K562 (cell line): ENCODE data around the gene PCBP3. TPM values are rescaled to one million over a fixed set of nuclear protein-coding genes. Genes with fewer than 3 reads are reported as not detected.

Experiments
- ATAC-seq: fragments of 200-7000 bp; cut with Tn5 transposase; 3 replicates; pipeline ENCODE4 v1.9.1; 2020; ENCODE audit warnings: moderate library complexity
- BruUV-seq: library from RNA; stranded (reverse); fragments of 400-500 nt; replicated peaks from 2 replicates; lab custom pipeline; 2021; lab: Mats Ljungman, UMichigan
- CTCF ChIA-PET: fragments of 300-600 bp; formaldehyde crosslinking; extraction: SDS; loops from one replicate; lab custom pipeline; 2021; ENCODE audit warnings: low intra/inter-chr PET ratio; lab: Yijun Ruan, JAX
- POLR2A ChIA-PET: fragments of 300-600, 350-650 bp; sonication (Branson Sonifier 250); formaldehyde crosslinking; extraction: SDS; loops from one replicate; lab custom pipeline; 2021; ENCODE audit warnings: antibody characterized with exemption, inconsistent platforms; lab: Yijun Ruan, JAX
- DNase-seq, 4 experiments: peaks; one replicate each; pipeline versions ENCODE4 v3.0.0 to v3.0.0-alpha.2; 2011 to 2018; ENCODE audit warnings: low spot score in 3 of 4, mixed read lengths in 3 of 4; ENCODE audit errors: extremely low read depth in 1 of 4
- FAIRE-seq: peaks from 2 replicates; lab custom pipeline; 2011; peaks lifted over from hg19 to GRCh38; lab: Jason Lieb, UNC
- H2AFZ ChIP-seq: 2 replicates; pipeline ENCODE4 v1.6.0; 2011; ENCODE audit warnings: low read depth, low read length, control low read depth, inconsistent platforms
- H3K27ac ChIP-seq: fragments of 200-600 bp; 3 replicates; pipeline ENCODE4 v1.8.0; 2011; ENCODE audit warnings: low read depth, mild to moderate bottlenecking, control low read depth, inconsistent platforms, low read length, moderate library complexity, mixed read lengths; ENCODE audit errors: extremely low read depth
- H3K27me3 ChIP-seq, 2 experiments: fragments of 300-600 bp in 1 of 2; 2 replicates in 1 of 2; 3 replicates in 1 of 2; pipeline versions ENCODE4 v1.6.0 to v1.8.0; 2011; ENCODE audit warnings: inconsistent platforms in 2 of 2, low read length in 2 of 2, mild to moderate bottlenecking in 1 of 2, mixed read lengths in 1 of 2, moderate library complexity in 1 of 2; ENCODE audit not compliant: control insufficient read depth in 2 of 2, insufficient read depth in 2 of 2
- H3K36me3 ChIP-seq: fragments of 300-600 bp; 3 replicates; pipeline ENCODE4 v1.8.0; 2011; ENCODE audit warnings: mild to moderate bottlenecking, low read length, inconsistent platforms; ENCODE audit not compliant: control insufficient read depth, insufficient read depth
- H3K4me1 ChIP-seq, 2 experiments: fragments of 200-600 bp in 1 of 2; replicated peaks in 1 of 2; 2 replicates in 1 of 2; 3 replicates in 1 of 2; pipeline versions ENCODE4 v1.5.1 to v1.8.0; 2011; ENCODE audit warnings: inconsistent platforms in 2 of 2, low read length in 2 of 2, mild to moderate bottlenecking in 1 of 2, mixed read lengths in 1 of 2, moderate library complexity in 1 of 2; ENCODE audit not compliant: control insufficient read depth in 2 of 2, insufficient read depth in 2 of 2
- H3K4me2 ChIP-seq: 2 replicates; pipeline ENCODE4 v1.6.1; 2011; ENCODE audit warnings: low read length, control low read depth, inconsistent platforms, mixed read lengths; ENCODE audit not compliant: insufficient read depth
- H3K4me3 ChIP-seq: fragments of 200-600 bp; sonication (generic), shearing (Covaris generic); 2 replicates; pipeline ENCODE4 v1.5.1; 2016; ENCODE audit warnings: control low read depth, inconsistent platforms
- H3K79me2 ChIP-seq: fragments of 200-600 bp; 3 replicates; pipeline ENCODE4 v1.8.0; 2011; ENCODE audit warnings: low read length, inconsistent platforms; ENCODE audit not compliant: control insufficient read depth, insufficient read depth
- H3K9ac ChIP-seq, 2 experiments: 2 replicates each; pipeline versions ENCODE4 v1.6.0 to v1.6.1; 2011; ENCODE audit warnings: low read depth in 2 of 2, low read length in 2 of 2, control low read depth in 1 of 2, inconsistent platforms in 1 of 2, mild to moderate bottlenecking in 1 of 2, mixed read lengths in 1 of 2; ENCODE audit not compliant: insufficient read depth in 1 of 2
- H3K9me1 ChIP-seq: one replicate; pipeline ENCODE4 v1.6.0; 2011; ENCODE audit warnings: inconsistent platforms, mild to moderate bottlenecking, low read length, moderate library complexity; ENCODE audit not compliant: control insufficient read depth, insufficient read depth
- H3K9me3 ChIP-seq: replicated peaks from 2 replicates; pipeline ENCODE4 v1.5.1; 2011; ENCODE audit warnings: low read depth, low read length, inconsistent platforms; ENCODE audit not compliant: control insufficient read depth, insufficient read depth
- H4K20me1 ChIP-seq: replicated peaks from 2 replicates; pipeline ENCODE4 v1.6.1; 2011; ENCODE audit warnings: low read length, inconsistent platforms, mixed read lengths; ENCODE audit not compliant: control insufficient read depth, insufficient read depth
- ARHGAP35 ChIP-seq: fragments of 450-650 bp; IDR thresholded peaks from 2 replicates; pipeline ENCODE4 v1.6.1; 2018; ENCODE audit not compliant: partially characterized antibody
- ATF1 ChIP-seq, 2 experiments: fragments of 450-650 bp in 1 of 2; IDR thresholded peaks; 2 replicates each; pipeline ENCODE4 v1.6.1; 2016; ENCODE audit warnings: missing compliant biosample characterization in 1 of 2, missing genetic modification characterization in 1 of 2
- EP400 ChIP-seq: fragments of 450-650 bp; IDR thresholded peaks from 2 replicates; pipeline ENCODE4 v1.6.1; 2017; ENCODE audit warnings: antibody characterized with exemption, mild to moderate bottlenecking, moderate library complexity
- NFIX ChIP-seq: fragments of 250-450 bp; sonication (Bioruptor Pico); IDR thresholded peaks from 2 replicates; pipeline ENCODE4 v1.4.0; 2020; ENCODE audit warnings: low read depth, mild to moderate bottlenecking, moderate library complexity
- NR4A1 ChIP-seq, 2 experiments: fragments of 250-450 bp in 1 of 2; fragments of 450-650 bp in 1 of 2; sonication (Bioruptor Pico) in 1 of 2; IDR thresholded peaks; 2 replicates each; pipeline versions ENCODE4 v1.4.0 to v1.6.1; 2016 to 2020; ENCODE audit warnings: mild to moderate bottlenecking in 2 of 2, missing compliant biosample characterization in 1 of 2, missing genetic modification characterization in 1 of 2, moderate library complexity in 1 of 2
- RBM14 ChIP-seq: fragments of 200-400 bp; formaldehyde crosslinking; IDR thresholded peaks from 2 replicates; pipeline ENCODE4 v1.6.1; 2018; ENCODE audit warnings: low read depth, mild to moderate bottlenecking, low read length, moderate library complexity, borderline replicate concordance; ENCODE audit not compliant: insufficient read depth
- XRCC4 ChIP-seq: IDR thresholded peaks from one replicate; pipeline ENCODE4 v1.6.1; 2011; ENCODE audit not compliant: insufficient read depth, insufficient read length; ENCODE audit errors: extremely low read depth
- ZNF561 ChIP-seq: fragments of 450-650 bp; formaldehyde crosslinking; conservative IDR thresholded peaks from 2 replicates; pipeline ENCODE4 v1.4.0; 2020; ENCODE audit warnings: mild to moderate bottlenecking, moderate library complexity
- WGBS: fragments of 100-300 bp; shearing (Covaris generic); methylation state at CpG from one replicate; pipeline ENCODE4 v1.1.6; 2016; ENCODE audit warnings: low coverage, mixed read lengths; ENCODE audit not compliant: insufficient coverage; ENCODE audit errors: missing lambda C conversion rate; 5-methylcytosine and 5-hydroxymethylcytosine counted together
- in situ Hi-C: fragments of 300-500 bp; cut with MboI; formaldehyde crosslinking; loops from 4 replicates; pipeline ENCODE4 v1.15.0; 2018; ENCODE audit warnings: inconsistent platforms, mixed read lengths
- intact Hi-C: fragments of 100-400 bp; cut with micrococcal nuclease; formaldehyde crosslinking; loops from 2 replicates; pipeline ENCODE4 v1.14.2; 2022
- polyA plus RNA-seq, 8 experiments: library from polyadenylated mRNA; depleted of rRNA in 4 of 8; stranded (reverse) in 5 of 8; unstranded in 3 of 8; fragments of >200 nt; fragmentation: Nextera tagmentation in 2 of 8; fragmentation: Illumina TruSeq in 1 of 8; extraction: Ambion mirVana in 2 of 8; extraction: Trizol in 1 of 8; gene quantifications; 2 replicates each; pipeline versions ENCODE4 v1.2.1 to v1.2.3, GENCODE V29; 2011 to 2014; ENCODE audit warnings: inconsistent platforms in 1 of 8, missing spikeins in 1 of 8
- total RNA-seq, 7 experiments: library from RNA; depleted of rRNA in 6 of 7; stranded (reverse); fragments of >200 nt in 6 of 7; fragmentation: Illumina TruSeq in 2 of 7; extraction: Trizol in 2 of 7; gene quantifications; 2 replicates each; pipeline versions ENCODE4 v1.2.1 to v1.2.3, GENCODE V29; 2011 to 2021; ENCODE audit warnings: low replicate concordance in 1 of 7
- TF ChIP-seq, protein P1 (sequence below), 2 experiments: IDR thresholded peaks; 2 replicates each; pipeline ENCODE4 v1.6.1; 2012; ENCODE audit warnings: improper control_type of control experiment in 2 of 2, low read depth in 2 of 2, low read length in 2 of 2, borderline replicate concordance in 1 of 2

PCBP3 gene
- total and polyA plus RNA-seq, 9 of the 15 experiments (the other 6 are each of a cell fraction or from before 2014, with no cell fraction given), result 0.18 TPM; not detected in 8

DNA sequence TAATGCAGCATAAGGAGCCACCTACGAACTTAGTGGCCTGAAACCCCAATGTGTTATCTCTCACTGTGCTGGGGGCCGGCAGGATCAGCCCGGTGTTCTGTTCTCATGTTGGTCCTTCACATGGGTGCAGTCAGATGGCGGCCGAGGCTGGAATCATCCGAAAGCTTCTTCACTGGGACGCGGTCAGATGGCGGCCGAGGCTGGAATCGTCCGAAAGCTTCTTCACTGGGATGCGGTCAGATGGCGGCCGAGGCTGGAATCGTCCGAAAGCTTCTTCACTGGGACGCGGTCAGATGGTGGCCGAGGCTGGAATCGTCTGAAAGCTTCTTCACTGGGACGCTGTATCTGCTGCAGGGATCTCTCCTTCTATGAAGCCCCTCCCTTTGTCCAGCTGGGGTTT lies 12.6 kb upstream of the PCBP3 start (continued):
- TF ChIP-seq RBM14, result no peak

DNA sequence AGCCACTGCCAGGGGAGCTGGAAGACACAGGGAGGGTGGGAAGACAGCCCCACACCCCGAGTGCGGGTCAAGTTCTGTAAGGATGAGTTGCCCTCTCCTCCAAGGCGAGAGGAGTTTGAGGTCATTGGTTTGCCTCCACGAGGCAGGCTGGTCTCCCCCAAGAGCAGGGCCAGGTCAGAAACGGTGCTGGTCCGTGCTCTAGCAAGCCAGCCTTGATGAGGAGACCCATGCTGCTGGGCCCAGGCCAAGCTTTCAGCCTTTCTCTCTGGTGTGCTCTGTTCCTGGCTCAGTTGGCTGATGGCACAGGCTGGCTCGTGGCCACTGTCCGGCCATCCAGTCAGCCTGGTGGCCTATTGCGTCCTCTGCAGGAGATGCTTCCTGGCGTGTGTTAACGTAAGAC lies 12.0 kb upstream of the PCBP3 start:
- no peak overlapping the region for H2AFZ ChIP-seq
- no peaks in the 10 kb centered on the region for H3K79me2 ChIP-seq
- intact Hi-C loops (no loop called here), in situ Hi-C loops (no loop called here)
- no TSS peak for BruUV-seq
- H3K27ac ChIP-seq, result no peak overlapping the region
- FAIRE-seq, result no peak
- CTCF ChIA-PET, result no interaction called here
- H3K9ac ChIP-seq, result no peak overlapping the region
- H3K4me3 ChIP-seq, result no peak overlapping the region
- no peaks in the 10 kb centered on the region; a peak in 1 of 5 replicates for H3K4me1 ChIP-seq
- no peak for DNase-seq
- no peaks in the 10 kb centered on the region for H3K9me1 ChIP-seq
- peaks cover 11% of the 10 kb centered on the region; the same call in 1 of the 2 replicates for H3K9me3 ChIP-seq
- POLR2A ChIA-PET, result no interaction called here
- 1% methylated on average over 11 of the region's 11 CpGs for whole genome bisulfite sequencing
- no peak overlapping the region for H3K4me2 ChIP-seq
- TF ChIP-seq NFIX (CRISPR knock-in tag), result no peak
- TF ChIP-seq NR4A1 (CRISPR knock-in tag; IDR thresholded peaks at IDR 0.05), result no peak
- TF ChIP-seq NR4A1 (tag; IDR thresholded peaks at IDR 0.05), result no peak
- no peak for TF ChIP-seq ATF1 (CRISPR knock-in tag; IDR thresholded peaks at IDR 0.05)
- no peak for TF ChIP-seq ATF1 (tag; IDR thresholded peaks at IDR 0.05)
- no peak for TF ChIP-seq XRCC4
- TF ChIP-seq EP400, result no peak
- no peak for TF ChIP-seq ARHGAP35
- TF ChIP-seq ZNF561 (CRISPR knock-in tag), result no peak
- TF ChIP-seq, protein P1, sequence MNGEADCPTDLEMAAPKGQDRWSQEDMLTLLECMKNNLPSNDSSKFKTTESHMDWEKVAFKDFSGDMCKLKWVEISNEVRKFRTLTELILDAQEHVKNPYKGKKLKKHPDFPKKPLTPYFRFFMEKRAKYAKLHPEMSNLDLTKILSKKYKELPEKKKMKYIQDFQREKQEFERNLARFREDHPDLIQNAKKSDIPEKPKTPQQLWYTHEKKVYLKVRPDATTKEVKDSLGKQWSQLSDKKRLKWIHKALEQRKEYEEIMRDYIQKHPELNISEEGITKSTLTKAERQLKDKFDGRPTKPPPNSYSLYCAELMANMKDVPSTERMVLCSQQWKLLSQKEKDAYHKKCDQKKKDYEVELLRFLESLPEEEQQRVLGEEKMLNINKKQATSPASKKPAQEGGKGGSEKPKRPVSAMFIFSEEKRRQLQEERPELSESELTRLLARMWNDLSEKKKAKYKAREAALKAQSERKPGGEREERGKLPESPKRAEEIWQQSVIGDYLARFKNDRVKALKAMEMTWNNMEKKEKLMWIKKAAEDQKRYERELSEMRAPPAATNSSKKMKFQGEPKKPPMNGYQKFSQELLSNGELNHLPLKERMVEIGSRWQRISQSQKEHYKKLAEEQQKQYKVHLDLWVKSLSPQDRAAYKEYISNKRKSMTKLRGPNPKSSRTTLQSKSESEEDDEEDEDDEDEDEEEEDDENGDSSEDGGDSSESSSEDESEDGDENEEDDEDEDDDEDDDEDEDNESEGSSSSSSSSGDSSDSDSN (IDR thresholded peaks at IDR 0.05; ENCODE audit: borderline replicate concordance in 1 of 2, low read depth in 2 of 2, low read length in 2 of 2), result no peak
- no peaks in the 10 kb centered on the region; the same call in 1 of the 2 replicates for H4K20me1 ChIP-seq
- no peaks in the 10 kb centered on the region for H3K36me3 ChIP-seq
- no peak; the same call in 2 of the 3 replicates for ATAC-seq
- peaks cover 31 to 44% of the 10 kb centered on the region in 2 experiments for H3K27me3 ChIP-seq
